GM12878 (cell line): ENCODE results near the gene FBXO4. TPM values are rescaled to one million over a fixed set of nuclear protein-coding genes. Genes with fewer than 3 reads are reported as not detected.

Source experiments
- ATAC-seq: fragments of 200-7000 bp; cut with Tn5 transposase; 3 replicates; pipeline ENCODE4 v1.9.1; 2020; ENCODE audit warnings: mild to moderate bottlenecking, moderate library complexity
- BruUV-seq: library from RNA; stranded (reverse); fragments of 400-500 nt; replicated peaks from 2 replicates; lab custom pipeline; 2021; lab: Mats Ljungman, UMichigan
- CTCF ChIA-PET: fragments of 300-600 bp; sonication (Branson Sonifier 250); formaldehyde crosslinking; extraction: SDS; loops from one replicate; lab custom pipeline; 2021; ENCODE audit warnings: inconsistent platforms; lab: Yijun Ruan, JAX
- POLR2A ChIA-PET: fragments of 350-600 bp; formaldehyde crosslinking; extraction: SDS; loops from one replicate; lab custom pipeline; 2021; ENCODE audit warnings: inconsistent platforms; lab: Charles Lee
- RAD21 ChIA-PET: fragments of 300-600 bp; sonication (Branson Sonifier 250); formaldehyde crosslinking; loops from one replicate; lab custom pipeline; 2023; ENCODE audit warnings: antibody characterized with exemption; ENCODE audit not compliant: unreplicated experiment; lab: Charles Lee
- SMC1A ChIA-PET: fragments of 300-600 bp; sonication (Branson Sonifier 250); formaldehyde crosslinking; loops from one replicate; lab custom pipeline; 2023; ENCODE audit not compliant: unreplicated experiment, uncharacterized antibody; lab: Charles Lee
- DNase-seq: peaks from one replicate; pipeline ENCODE4 v3.0.0-alpha.2; 2011; ENCODE audit warnings: low read depth, low spot score
- FAIRE-seq: peaks from 3 replicates; lab custom pipeline; 2011; peaks lifted over from hg19 to GRCh38; lab: Jason Lieb, UNC
- H2AFZ ChIP-seq: 2 replicates; pipeline ENCODE4 v1.6.0; 2011; ENCODE audit warnings: low read depth, low read length, control low read depth; ENCODE audit not compliant: control insufficient read depth
- H3K27ac ChIP-seq: 2 replicates; pipeline ENCODE4 v1.5.1; 2011; ENCODE audit warnings: control low read depth; ENCODE audit not compliant: control insufficient read depth, insufficient read depth
- H3K27me3 ChIP-seq, 2 experiments: replicated peaks in 1 of 2; 2 replicates each; pipeline versions ENCODE4 v1.6.0 to v1.6.1; 2011; ENCODE audit warnings: low read length in 1 of 2; ENCODE audit not compliant: control insufficient read depth in 2 of 2, insufficient read depth in 2 of 2
- H3K36me3 ChIP-seq, 2 experiments: 2 replicates each; pipeline ENCODE4 v1.5.1; 2011; ENCODE audit warnings: low read length in 1 of 2; ENCODE audit not compliant: control insufficient read depth in 2 of 2, insufficient read depth in 2 of 2
- H3K4me1 ChIP-seq: 2 replicates; pipeline ENCODE4 v1.6.1; 2011; ENCODE audit warnings: mild to moderate bottlenecking, low read length, moderate library complexity, mixed read lengths; ENCODE audit not compliant: control insufficient read depth, insufficient read depth
- H3K4me2 ChIP-seq: 2 replicates; pipeline ENCODE4 v1.6.0; 2011; ENCODE audit warnings: control low read depth; ENCODE audit not compliant: control insufficient read depth, insufficient read depth
- H3K4me3 ChIP-seq: fragments of 200-600 bp; sonication (generic); 2 replicates; pipeline ENCODE4 v1.5.1; 2016
- H3K79me2 ChIP-seq: 2 replicates; pipeline ENCODE4 v1.6.0; 2011; ENCODE audit warnings: low read length; ENCODE audit not compliant: control insufficient read depth, insufficient read depth
- H3K9ac ChIP-seq: 2 replicates; pipeline ENCODE4 v1.8.0; 2011; ENCODE audit warnings: low read length, control low read depth, mixed read lengths; ENCODE audit not compliant: control insufficient read depth, insufficient read depth
- H3K9me3 ChIP-seq: replicated peaks from 3 replicates; pipeline ENCODE4 v1.5.1; 2011; ENCODE audit warnings: mild to moderate bottlenecking, low read length; ENCODE audit not compliant: control insufficient read depth, insufficient read depth
- H4K20me1 ChIP-seq: 2 replicates; pipeline ENCODE4 v1.6.0; 2011; ENCODE audit not compliant: control insufficient read depth, insufficient read depth
- BCLAF1 ChIP-seq: fragments of 450-650 bp; IDR thresholded peaks from 2 replicates; pipeline ENCODE4 v1.6.1; 2017; ENCODE audit warnings: antibody characterized with exemption, mild to moderate bottlenecking, moderate library complexity
- BMI1 ChIP-seq: fragments of 450-650 bp; IDR thresholded peaks from 2 replicates; pipeline ENCODE4 v1.6.1; 2016; ENCODE audit warnings: mild to moderate bottlenecking, moderate library complexity, borderline replicate concordance
- CBX5 ChIP-seq: sonication (generic); IDR thresholded peaks from 2 replicates; pipeline ENCODE4 v1.6.1; 2016; ENCODE audit warnings: low read depth, moderate library complexity, mild to moderate bottlenecking, inconsistent platforms
- MYB ChIP-seq: fragments of 150-350 bp; IDR thresholded peaks from 2 replicates; pipeline ENCODE4 v1.6.1; 2014; ENCODE audit warnings: mild to moderate bottlenecking, low read depth, low read length, borderline replicate concordance
- PAX8 ChIP-seq: fragments of 450-650 bp; IDR thresholded peaks from 2 replicates; pipeline ENCODE4 v1.6.1; 2017; ENCODE audit warnings: mild to moderate bottlenecking, moderate library complexity
- SMAD1 ChIP-seq: fragments of 450-650 bp; IDR thresholded peaks from 2 replicates; pipeline ENCODE4 v1.6.1; 2018; ENCODE audit warnings: mild to moderate bottlenecking, low read depth; ENCODE audit not compliant: partially characterized antibody
- ZBTB40 ChIP-seq: fragments of 450-650 bp; IDR thresholded peaks from 2 replicates; pipeline ENCODE4 v1.6.1; 2016; ENCODE audit warnings: mild to moderate bottlenecking, moderate library complexity, borderline replicate concordance
- WGBS: methylation state at CpG from one replicate; pipeline ENCODE4 v1.1.6; 2016; ENCODE audit warnings: low lambda C conversion rate; ENCODE audit not compliant: insufficient replicate concordance, insufficient coverage; ENCODE audit errors: missing lambda C conversion rate; 5-methylcytosine and 5-hydroxymethylcytosine counted together
- in situ Hi-C: fragments of 300-500 bp; cut with MboI; formaldehyde crosslinking; loops from 9 replicates; pipeline ENCODE4 v1.14.3; 2018; ENCODE audit warnings: mixed read lengths
- intact Hi-C: fragments of 100-400 bp; cut with micrococcal nuclease; formaldehyde crosslinking; loops from one replicate; pipeline ENCODE4 v1.14.2; 2022; ENCODE audit not compliant: unreplicated experiment
- polyA plus RNA-seq, 11 experiments: library from polyadenylated mRNA; depleted of rRNA in 4 of 11; unstranded in 6 of 11; stranded (reverse) in 5 of 11; fragments of >200 nt; fragmentation: Nextera tagmentation in 4 of 11; fragmentation: Illumina TruSeq in 1 of 11; extraction: Ambion mirVana in 4 of 11; extraction: Trizol in 1 of 11; gene quantifications; 1 replicate in 1 of 11; 2 replicates in 10 of 11; pipeline versions ENCODE4 v1.2.1 to v1.2.3, GENCODE V29; 2011 to 2016; ENCODE audit warnings: inconsistent platforms in 2 of 11, missing spikeins in 2 of 11, low read depth in 1 of 11
- total RNA-seq, 4 experiments: library from RNA; depleted of rRNA in 3 of 4; stranded (reverse); fragments of >200 nt in 3 of 4; fragmentation: Illumina TruSeq in 1 of 4; extraction: Trizol in 1 of 4; gene quantifications; 2 replicates each; pipeline versions ENCODE4 v1.2.1 to v1.2.3, GENCODE V29; 2013 to 2021

FBXO4 gene
- total and polyA plus RNA-seq, 10 of the 15 experiments (the other 5 are each of a cell fraction or from before 2014, with no cell fraction given), result 7.2 to 30.5 (median 19.6) TPM

GRCh38 chr5:41924526-41924871, 582 bp upstream of the FBXO4 start:
- ChIA-PET CTCF (interaction anchor here (1.0 to 1.5 kb wide), 4 partner anchors 8 to 68 kb away, joined by 3 to 6 read pairs (median 4); no protein-coding TSS in a partner anchor), SMC1A (interaction anchor here (3.6 kb wide), 1 partner anchor 69 kb away, joined by 16 read pairs; no protein-coding TSS in a partner anchor), POLR2A (interaction anchor here (1.8 kb wide), 1 partner anchor 54 kb away, joined by 4 read pairs; the partner anchor contains the start of gene OXCT1), RAD21 (interaction anchor here (1.5 to 2.0 kb wide), 2 partner anchors 68 to 133 kb away, joined by 4 to 10 read pairs; no protein-coding TSS in a partner anchor)
- FAIRE-seq (no peak), DNase-seq (no peak), ATAC-seq (no peak)
- in situ Hi-C loops (loop anchor here (25.0 kb wide), 1 partner anchor 1688 kb away; the partner anchor contains the start of gene NNT), intact Hi-C loops (loop anchor here (1.0 to 10.0 kb wide), 2 partner anchors 54 to 1680 kb away; partner anchors contain the start of genes NNT and OXCT1)
- peaks cover 21% of the 10 kb centered on the region for H3K4me1 ChIP-seq
- H4K20me1 ChIP-seq, result no peaks in the 10 kb centered on the region
- peak overlapping the region; percentile 99 for H2AFZ ChIP-seq
- H3K79me2 ChIP-seq, result peaks cover 4% of the 10 kb centered on the region
- BruUV-seq, result TSS peak; percentile 88
- H3K4me2 ChIP-seq, result peak overlapping the region; percentile 100
- H3K4me3 ChIP-seq, result peak overlapping the region; percentile 84; the same call in 1 of the 2 replicates
- H3K9me3 ChIP-seq, result no peaks in the 10 kb centered on the region
- TF ChIP-seq BCLAF1 (no peak), PAX8 (0 out of 2 replicates have a peak, but pooled peaks have one; percentile 26), ZBTB40 (0 out of 2 replicates have a peak, but pooled peaks have one; percentile 32), CBX5 (0 out of 2 replicates have a peak, but pooled peaks have one; percentile 35), MYB (no peak), SMAD1 (no peak), BMI1 (0 out of 2 replicates have a peak, but pooled peaks have one; percentile 18)
- WGBS, result 1% methylated on average over 4 of the region's 4 CpGs
- H3K36me3 ChIP-seq, result peaks cover 0 to 3% of the 10 kb centered on the region in 2 experiments; a peak in 1 of 4 replicates
- no peaks in the 10 kb centered on the region for H3K27me3 ChIP-seq
- H3K27ac ChIP-seq, result peak overlapping the region; percentile 97
- H3K9ac ChIP-seq, result peak overlapping the region; percentile 99
